Measurements from ENCODE around the gene ADAMTS9. TPM values are rescaled to one million over a fixed set of nuclear protein-coding genes. Genes with fewer than 3 reads are reported as not detected.

Gene ADAMTS9
- total RNA-seq, 6 donors from 2014 or later, result 12.3 to 54.9 (median 26.6) TPM

DNA sequence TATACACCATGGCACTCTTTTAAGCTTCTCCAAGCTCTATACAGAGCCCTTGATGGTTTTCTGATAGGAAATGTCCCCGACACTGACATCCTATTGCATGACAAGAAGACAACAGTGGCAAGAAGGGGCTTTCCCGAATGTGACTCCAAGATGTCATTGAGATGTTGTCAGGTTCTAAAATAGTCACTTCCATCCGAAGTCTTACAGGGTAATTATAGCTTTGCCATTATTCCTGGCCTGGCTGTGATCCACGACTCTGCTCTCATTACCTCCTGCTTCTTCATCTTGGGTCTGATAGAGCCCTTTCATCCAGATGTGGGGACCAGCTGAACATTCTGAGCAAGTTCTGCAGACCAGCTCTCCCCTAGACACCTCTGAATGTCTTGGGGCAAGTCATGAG lies 40.6 kb upstream of the ADAMTS9 start:
- ATAC-seq (ENCODE audit: low FRiP score in 2 of 2) (no peak), DNase-seq (no peak)
- Histone ChIP-seq H3K4me3 (no peak overlapping the region), H3K27me3 (no peaks in the 10 kb centered on the region), H3K27ac (no peak overlapping the region), H3K9me3 (no peaks in the 10 kb centered on the region), H3K36me3 (no peaks in the 10 kb centered on the region), H3K4me1 (peaks cover 0 to 3% (median 0%) of the 10 kb centered on the region in 4 donors)
- 50 to 52% methylated on average over 4 of the region's 4 CpGs for WGBS, 2 donors
- TF ChIP-seq CTCF (IDR thresholded peaks at IDR 0.05), result no peak
- TF ChIP-seq POLR2A (IDR thresholded peaks at IDR 0.05), result no peak
- TF ChIP-seq POLR2AphosphoS5 (IDR thresholded peaks at IDR 0.05), result no peak
- TF ChIP-seq EP300 (IDR thresholded peaks at IDR 0.05), result no peak

GRCh38 chr3:64726414-64727090 lies 38.8 kb upstream of the ADAMTS9 start:
- ATAC-seq (ENCODE audit: low FRiP score in 2 of 2) (no peak), DNase-seq (no peak)
- Histone ChIP-seq H3K36me3 (no peaks in the 10 kb centered on the region), H3K27me3 (no peaks in the 10 kb centered on the region), H3K4me3 (no peak overlapping the region), H3K4me1 (no peaks in the 10 kb centered on the region), H3K27ac (no peak overlapping the region), H3K9me3 (no peaks in the 10 kb centered on the region)
- TF ChIP-seq CTCF (IDR thresholded peaks at IDR 0.05) (no peak), POLR2A (IDR thresholded peaks at IDR 0.05) (no peak), POLR2AphosphoS5 (IDR thresholded peaks at IDR 0.05) (no peak), EP300 (IDR thresholded peaks at IDR 0.05) (no peak)
- WGBS, 2 donors, result 82 to 85% methylated on average over 3 of the region's 3 CpGs

DNA sequence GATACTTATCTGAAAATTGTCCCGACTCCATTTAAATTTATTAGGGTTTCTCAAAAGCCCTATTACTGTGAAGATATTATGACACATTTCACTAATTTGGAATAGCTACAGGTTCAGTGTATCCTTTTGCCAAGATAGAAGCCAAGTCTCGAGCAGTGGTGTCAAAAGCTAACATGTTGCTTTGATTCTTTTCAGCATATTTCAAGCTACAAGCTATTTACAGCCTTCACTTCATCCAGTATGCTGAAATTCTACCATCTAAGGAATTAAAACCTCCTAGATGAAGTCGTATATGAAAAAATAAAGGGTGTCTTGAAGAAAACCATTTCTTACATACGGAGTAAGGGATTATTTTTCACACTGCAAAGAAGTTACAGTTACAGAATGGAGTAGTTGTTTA lies 31.2 kb upstream of the ADAMTS9 start:
- H3K4me1 ChIP-seq, result peaks cover 0 to 3% (median 0%) of the 10 kb centered on the region in 4 donors
- DNase-seq (no peak), ATAC-seq (ENCODE audit: low FRiP score in 2 of 2) (no peak)
- no peaks in the 10 kb centered on the region for H3K9me3 ChIP-seq
- WGBS, 2 donors, result 80 to 90% methylated on average over 4 of the region's 4 CpGs
- no peaks in the 10 kb centered on the region for H3K36me3 ChIP-seq
- TF ChIP-seq POLR2AphosphoS5 (IDR thresholded peaks at IDR 0.05) (no peak), CTCF (IDR thresholded peaks at IDR 0.05) (no peak), POLR2A (IDR thresholded peaks at IDR 0.05) (no peak), EP300 (IDR thresholded peaks at IDR 0.05) (no peak)
- no peak overlapping the region for H3K4me3 ChIP-seq
- H3K27me3 ChIP-seq, result no peaks in the 10 kb centered on the region
- H3K27ac ChIP-seq, result no peak overlapping the region

DNA sequence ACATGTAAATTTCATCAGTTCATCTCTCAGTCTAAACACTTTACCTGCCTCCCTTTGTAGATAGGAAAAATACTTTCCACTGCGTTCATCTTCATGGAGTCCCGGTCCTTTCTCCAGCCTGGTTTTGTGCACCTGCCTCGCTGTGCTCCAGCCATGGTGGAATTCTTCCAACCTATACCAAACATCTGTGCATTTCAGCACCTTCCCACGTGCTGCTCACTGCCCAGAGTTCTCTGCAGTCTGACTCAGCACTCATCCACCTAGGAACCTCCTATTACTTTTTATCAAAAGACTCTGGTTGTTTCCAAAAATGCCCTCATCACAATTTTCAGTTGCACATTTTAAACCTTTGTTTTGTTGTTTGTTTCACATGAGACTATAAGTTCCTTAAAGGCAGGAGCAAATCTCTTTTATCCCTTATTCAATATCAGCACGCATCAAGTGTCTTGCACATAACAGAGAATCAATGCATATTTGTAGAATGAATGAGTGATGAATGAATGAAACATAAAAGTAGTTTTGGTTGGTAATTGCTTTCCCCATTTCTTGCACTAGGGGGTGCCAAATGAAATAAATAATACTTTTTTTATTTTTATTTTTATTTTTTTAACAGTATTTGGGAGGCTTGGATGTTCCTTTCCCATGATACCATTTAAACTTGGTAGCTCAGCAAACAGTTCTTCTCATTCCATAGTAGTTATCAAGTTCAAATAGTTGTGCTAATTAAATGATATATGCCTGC lies 30.2 kb upstream of the ADAMTS9 start:
- no peak for ATAC-seq (ENCODE audit: low FRiP score in 2 of 2)

More for the DNA sequence above, 30.2 kb upstream of the ADAMTS9 start:
- 78 to 86% methylated on average over 5 of the region's 5 CpGs for WGBS, 2 donors
- TF ChIP-seq POLR2AphosphoS5 (IDR thresholded peaks at IDR 0.05) (no peak), POLR2A (IDR thresholded peaks at IDR 0.05) (no peak), CTCF (IDR thresholded peaks at IDR 0.05) (peak in 3 of 6 experiments; percentile 8 to 30 (median 9))
- peaks cover 0 to 3% (median 0%) of the 10 kb centered on the region in 4 donors for H3K4me1 ChIP-seq
- no peaks in the 10 kb centered on the region for H3K27me3 ChIP-seq
- DNase-seq, result no peak
- H3K4me3 ChIP-seq, result no peak overlapping the region
- no peaks in the 10 kb centered on the region for H3K9me3 ChIP-seq
- H3K36me3 ChIP-seq, result no peaks in the 10 kb centered on the region
- H3K27ac ChIP-seq, result no peak overlapping the region

Measured in upper lobe of left lung (tissue), 6 donors.